Measurements from ENCODE around the gene LRRC27.

The LRRC27 gene

DNA sequence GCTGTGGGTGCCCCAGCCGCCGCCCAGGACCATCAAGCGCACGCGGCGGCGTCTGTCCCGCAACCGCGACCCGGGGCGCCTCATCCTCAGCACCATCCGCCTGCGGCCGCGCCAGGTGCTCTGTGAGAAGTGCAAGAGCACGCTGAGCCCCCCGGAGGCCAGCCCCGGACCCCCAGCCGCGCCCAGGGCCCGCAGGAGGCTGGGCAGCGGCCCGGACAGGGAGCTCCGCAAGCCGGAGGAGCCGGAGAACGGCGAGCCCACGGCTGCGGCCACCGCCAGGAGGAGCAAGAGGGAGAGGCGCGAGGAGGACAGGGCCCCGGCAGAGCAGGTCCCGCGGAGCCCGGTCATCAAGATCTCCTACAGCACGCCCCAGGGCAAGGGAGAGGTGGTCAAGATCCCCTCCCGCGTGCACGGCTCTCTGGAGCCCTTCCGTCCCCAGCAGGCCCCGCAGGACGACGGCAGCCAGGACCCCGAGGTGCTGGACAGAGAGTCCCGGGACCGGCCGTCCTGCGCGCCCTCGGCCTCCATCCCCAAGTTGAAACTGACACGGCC lies 73.0 kb downstream of the LRRC27 start:
- DNase-seq, result no peak

- no peak for DNase-seq
Measured at GRCh38 chr10:132405463-132405991, 73.5 kb downstream of the LRRC27 start.

GRCh38 chr10:132406181-132406580 lies 74.2 kb downstream of the LRRC27 start:
- no peak for DNase-seq

DNA sequence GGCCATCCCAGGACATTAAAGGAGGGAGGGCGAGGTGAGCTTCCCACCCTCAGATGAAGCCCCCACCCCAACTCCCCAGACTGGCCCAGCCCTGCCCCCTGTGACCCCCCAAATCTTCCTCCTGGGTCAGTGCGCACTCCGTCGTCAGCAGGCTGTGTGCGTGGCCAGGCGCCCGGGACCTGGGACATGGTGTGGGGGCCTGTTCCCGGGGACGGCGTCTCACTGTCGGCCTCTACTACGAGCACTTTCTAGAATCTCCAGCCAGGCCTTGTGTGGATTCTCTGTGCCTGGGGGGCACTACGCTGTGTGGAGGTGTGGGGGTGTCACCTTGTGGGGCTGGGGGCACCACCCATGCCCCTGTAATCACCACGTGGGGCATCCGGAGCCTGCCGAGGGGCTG lies 74.8 kb downstream of the LRRC27 start:
- no peak for DNase-seq

DNA sequence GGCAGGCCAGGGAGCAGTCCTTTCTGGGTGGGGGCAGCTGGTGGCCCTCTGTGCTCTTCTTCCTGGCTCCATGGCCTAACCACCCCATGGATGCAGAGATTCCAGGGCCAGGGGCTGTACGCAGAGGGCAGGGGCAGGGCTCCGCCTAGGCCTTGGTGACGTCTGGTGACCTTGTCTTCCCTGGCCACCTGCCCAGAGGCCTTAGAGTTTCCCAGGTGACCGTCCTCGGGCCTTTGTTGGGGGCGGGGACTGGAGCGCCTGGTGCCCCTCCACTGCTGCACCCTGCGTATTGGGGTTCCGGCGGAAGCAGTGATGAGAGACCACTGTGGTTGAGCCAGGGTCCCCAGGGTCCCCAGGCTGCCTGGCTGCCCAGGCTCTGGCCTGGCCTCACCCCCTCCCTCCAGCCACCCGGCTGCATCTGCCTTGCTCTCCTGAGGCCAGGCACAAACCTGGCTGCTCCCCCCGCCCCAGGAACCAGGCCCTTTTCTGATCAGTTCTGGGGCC lies 75.3 kb downstream of the LRRC27 start:
- DNase-seq, result no peak

- peak; percentile 18 for DNase-seq
Measured at GRCh38 chr10:132407846-132408278, 75.9 kb downstream of the LRRC27 start.

- no peak for DNase-seq
Measured at GRCh38 chr10:132408367-132408781, 76.4 kb downstream of the LRRC27 start.

GRCh38 chr10:132408823-132409666 lies 77.1 kb downstream of the LRRC27 start:
- DNase-seq, result no peak

- no peak for DNase-seq
Measured at GRCh38 chr10:132409667-132410028, 77.7 kb downstream of the LRRC27 start.

DNA sequence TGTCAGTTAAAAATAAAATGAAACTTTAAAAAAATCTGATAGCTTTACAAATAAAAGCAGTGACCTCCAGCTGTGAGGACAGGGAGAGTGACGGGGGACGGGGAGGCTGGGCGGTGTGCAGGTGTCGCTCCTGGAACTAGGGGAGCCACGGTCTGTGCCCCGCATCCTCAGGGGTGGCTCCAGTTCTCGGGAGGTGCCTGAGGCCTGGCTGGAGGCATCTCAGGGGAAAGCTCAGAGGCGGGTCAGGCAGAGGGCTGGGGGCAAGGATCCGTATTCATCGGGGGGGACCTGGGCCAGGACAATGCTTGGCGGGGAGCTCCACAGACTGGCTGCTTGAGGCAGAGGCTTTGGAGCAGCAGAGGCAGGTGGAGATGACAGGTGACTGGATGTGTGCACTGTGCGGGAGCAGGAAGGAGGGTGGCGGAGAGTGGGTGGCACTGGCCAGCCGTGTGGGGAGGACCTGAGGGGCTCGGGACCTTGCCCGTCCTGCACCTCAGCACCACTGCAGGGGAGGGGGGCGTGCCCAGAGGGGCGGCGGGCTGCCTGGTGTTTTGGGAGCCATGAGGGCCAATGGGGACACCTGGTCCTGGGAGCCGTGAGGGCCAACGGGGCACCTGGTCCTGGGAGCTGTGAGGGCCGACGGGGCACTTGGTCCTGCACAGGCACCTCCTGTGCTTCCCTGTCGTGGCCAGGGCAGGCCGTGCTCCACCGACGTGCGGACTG lies 78.2 kb downstream of the LRRC27 start:
- DNase-seq, result no peak

GRCh38 chr10:132410779-132411532 lies 79.0 kb downstream of the LRRC27 start:
- no peak for DNase-seq

DNA sequence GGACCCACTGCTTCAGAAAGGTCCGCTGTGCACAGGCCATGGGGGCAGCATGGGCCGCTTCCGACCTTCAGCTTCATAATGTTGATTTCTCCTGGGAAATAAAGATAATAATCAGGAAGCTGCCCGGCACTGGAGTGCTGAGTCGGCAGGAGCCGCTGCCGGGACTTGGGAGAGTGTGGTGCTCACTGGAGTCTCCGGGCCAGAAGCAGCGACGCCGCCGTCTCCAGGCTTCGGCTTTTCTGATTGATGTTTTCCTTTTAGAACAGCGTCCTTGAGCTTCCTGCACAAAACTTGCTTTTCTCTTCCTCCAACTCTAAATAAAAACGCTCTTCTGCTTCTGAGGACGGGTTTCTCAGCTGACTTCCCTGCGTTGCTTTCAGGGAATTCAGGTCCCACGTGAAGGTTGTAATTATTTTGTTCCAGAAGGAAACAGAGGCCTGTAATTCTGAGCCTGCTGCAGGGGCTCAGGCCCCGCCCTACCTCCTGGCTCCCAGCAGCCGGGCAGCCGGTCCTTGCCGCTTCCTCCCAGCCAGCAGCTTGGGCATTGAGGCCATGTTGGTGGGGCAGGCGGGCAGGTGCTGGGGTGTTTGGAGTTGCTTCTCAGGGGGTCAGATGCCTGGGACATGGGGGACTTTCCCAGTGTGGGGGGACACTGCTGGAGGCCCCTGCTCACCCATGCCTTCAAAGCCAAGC lies 79.7 kb downstream of the LRRC27 start:
- DNase-seq, result no peak

DNA sequence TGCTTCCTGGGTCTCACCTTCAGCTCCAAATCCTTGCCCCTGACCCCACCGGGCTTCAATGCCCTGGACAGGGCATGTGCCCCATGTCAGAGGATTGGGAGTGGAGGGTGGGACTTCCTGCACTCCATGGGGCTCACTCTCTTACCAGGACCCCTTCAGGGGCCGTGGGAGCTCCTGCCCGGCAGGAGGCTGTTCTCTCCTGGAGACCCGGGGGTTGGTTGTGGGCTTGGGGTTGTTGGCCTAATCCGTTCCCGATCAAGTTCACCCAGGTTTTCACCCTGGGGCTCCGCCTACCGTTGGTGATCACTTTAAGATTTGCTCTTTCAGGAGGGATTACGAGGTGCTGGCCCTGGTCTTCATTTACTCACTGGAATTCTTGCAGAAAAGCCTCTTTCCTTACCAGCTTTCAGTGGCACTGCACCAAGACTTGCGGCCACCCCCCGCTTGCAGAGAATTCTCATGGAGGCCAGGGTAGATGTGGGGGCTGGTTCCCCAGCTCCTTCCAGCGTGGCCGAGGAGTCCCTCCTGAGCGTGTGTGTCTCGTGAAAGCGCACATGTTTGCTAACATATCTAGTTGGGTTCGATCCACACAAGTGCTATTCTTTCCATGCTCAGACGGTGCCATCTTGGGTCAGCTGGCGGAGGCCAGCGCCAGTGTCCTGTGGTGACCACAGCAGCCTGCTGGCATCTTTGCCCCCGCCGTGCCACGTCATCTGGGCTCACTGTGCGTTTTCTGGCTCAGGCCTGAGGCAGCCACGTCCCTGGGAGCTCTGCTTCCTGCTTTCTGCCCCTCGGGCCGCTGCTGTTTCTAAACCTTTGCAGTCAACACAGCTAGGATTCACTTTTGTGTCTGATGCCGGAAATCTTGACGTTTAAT lies 80.6 kb downstream of the LRRC27 start:
- DNase-seq, result no peak

DNA sequence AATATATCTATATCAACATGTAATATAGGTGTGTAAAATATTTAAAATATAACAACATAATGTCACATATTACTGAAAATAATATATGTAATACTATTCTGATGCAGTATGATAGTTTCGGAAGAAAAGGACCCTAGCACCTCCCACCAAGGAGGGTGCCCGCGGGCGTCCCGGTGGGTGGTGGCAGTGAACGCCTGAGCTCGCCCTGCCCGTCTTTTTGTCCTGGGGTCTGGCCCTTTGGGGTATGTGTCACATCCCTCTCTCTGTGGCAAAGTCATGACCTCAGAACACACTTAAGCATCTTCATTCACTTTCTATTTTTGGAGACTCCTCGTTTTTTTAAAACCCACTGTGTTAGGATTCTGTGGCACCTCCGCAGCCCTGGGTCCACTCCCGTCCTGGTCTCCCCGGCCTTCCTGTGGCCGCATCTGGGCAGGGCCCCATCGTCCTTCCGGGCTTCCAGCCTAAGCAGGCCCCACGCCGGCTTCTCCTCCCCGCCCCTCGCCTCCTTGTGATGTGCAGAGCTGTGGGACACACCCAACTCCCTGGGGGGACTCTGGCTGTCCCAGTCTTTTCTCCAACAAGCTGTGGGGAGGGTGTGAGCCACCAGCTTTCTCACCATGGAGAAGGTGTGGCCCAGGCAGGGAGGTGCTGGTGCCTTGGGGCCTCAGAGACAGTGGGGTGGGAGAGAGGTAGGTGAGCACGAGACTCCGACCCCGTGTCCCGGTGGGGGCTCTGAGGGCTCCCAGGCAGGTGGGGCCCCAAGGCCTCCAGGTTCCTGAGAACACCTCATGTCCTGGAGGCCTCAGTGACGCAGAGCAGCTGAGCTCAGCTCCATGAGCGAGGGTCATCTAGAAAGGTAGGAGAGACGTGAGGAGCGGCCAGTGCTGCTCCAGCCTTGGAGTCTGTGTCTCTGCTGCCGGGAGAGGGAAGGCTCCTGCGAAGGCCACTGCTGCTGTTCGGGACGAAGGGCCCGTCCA lies 81.5 kb downstream of the LRRC27 start:
- DNase-seq, result no peak

- DNase-seq, result no peak
Measured at GRCh38 chr10:132414402-132415016, 82.5 kb downstream of the LRRC27 start.

- DNase-seq, result no peak
Measured at GRCh38 chr10:132415255-132415654, 83.3 kb downstream of the LRRC27 start.

GRCh38 chr10:132415956-132416355 lies 84.0 kb downstream of the LRRC27 start:
- no peak for DNase-seq

- DNase-seq, result no peak
Measured at GRCh38 chr10:132416566-132417256, 84.7 kb downstream of the LRRC27 start.
